Ectodermal cell (in vitro differentiated cells): ENCODE results near the gene FYN.
A peak's percentile ranks its signal among the peaks of the same experiment; 100 is the strongest.

Experiments used
- H3K27ac ChIP-seq: 2 replicates; pipeline ENCODE4 v1.7.0; 2013; ENCODE audit warnings: mild to moderate bottlenecking, low read depth, low read length; ENCODE audit not compliant: insufficient read depth, poor library complexity, severe bottlenecking
- H3K27me3 ChIP-seq: 2 replicates; pipeline ENCODE4 v1.7.0; 2013; ENCODE audit warnings: mild to moderate bottlenecking, low read length; ENCODE audit not compliant: insufficient read depth, control insufficient read depth, poor library complexity, severe bottlenecking
- H3K36me3 ChIP-seq: one replicate; pipeline ENCODE4 v1.7.0; 2013; ENCODE audit warnings: low read length; ENCODE audit not compliant: control insufficient read depth, insufficient read depth
- H3K4me1 ChIP-seq: one replicate; pipeline ENCODE4 v1.7.0; 2013; ENCODE audit warnings: low read length; ENCODE audit not compliant: control insufficient read depth, insufficient read depth
- H3K4me3 ChIP-seq: 2 replicates; pipeline ENCODE4 v1.7.0; 2013; ENCODE audit warnings: low read depth, low read length, control low read depth; ENCODE audit not compliant: insufficient read depth
- H3K9me3 ChIP-seq: 2 replicates; pipeline ENCODE4 v1.7.0; 2013; ENCODE audit warnings: mild to moderate bottlenecking, low read length, moderate library complexity; ENCODE audit not compliant: control insufficient read depth
- WGBS, 2 experiments: methylation state at CpG; one replicate each; pipeline ENCODE4 v1.1.7; 2013; ENCODE audit warnings: missing lambda C conversion rate in 2 of 2; 5-methylcytosine and 5-hydroxymethylcytosine counted together

Gene FYN

GRCh38 chr6:111754423-111754822 is 118.8 kb downstream of the FYN start:
- no peaks in the 10 kb centered on the region for H3K27me3 ChIP-seq
- peaks cover 7% of the 10 kb centered on the region for H3K4me1 ChIP-seq
- H3K9me3 ChIP-seq: no peaks in the 10 kb centered on the region
- H3K27ac ChIP-seq: no peak overlapping the region
- no peak overlapping the region for H3K4me3 ChIP-seq
- no peaks in the 10 kb centered on the region for H3K36me3 ChIP-seq
- 95 to 96% methylated on average over 4 of the region's 4 CpGs for WGBS, 2 experiments

- Histone ChIP-seq H3K9me3 (no peaks in the 10 kb centered on the region), H3K36me3 (no peaks in the 10 kb centered on the region), H3K4me1 (peaks cover 2% of the 10 kb centered on the region), H3K4me3 (no peak overlapping the region), H3K27ac (no peak overlapping the region), H3K27me3 (no peaks in the 10 kb centered on the region)
- 93 to 96% methylated on average over 2 of the region's 2 CpGs for WGBS, 2 experiments
Measured at GRCh38 chr6:111753573-111753972, 119.7 kb downstream of the FYN start.

GRCh38 chr6:111752476-111752875 is 120.8 kb downstream of the FYN start:
- Histone ChIP-seq H3K27me3 (no peaks in the 10 kb centered on the region), H3K4me1 (peaks cover 10% of the 10 kb centered on the region), H3K36me3 (no peaks in the 10 kb centered on the region), H3K4me3 (no peak overlapping the region), H3K27ac (no peak overlapping the region), H3K9me3 (no peaks in the 10 kb centered on the region)

GRCh38 chr6:111750753-111751673 is 122.2 kb downstream of the FYN start:
- no peaks in the 10 kb centered on the region for H3K27me3 ChIP-seq
- 47 to 51% methylated on average over 6 of the region's 6 CpGs for WGBS, 2 experiments
- H3K4me3 ChIP-seq: no peak overlapping the region

GRCh38 chr6:111750153-111750552 is 123.1 kb downstream of the FYN start:
- Histone ChIP-seq H3K9me3 (no peaks in the 10 kb centered on the region), H3K27ac (no peak overlapping the region), H3K36me3 (no peaks in the 10 kb centered on the region), H3K4me1 (peaks cover 21% of the 10 kb centered on the region), H3K27me3 (no peaks in the 10 kb centered on the region), H3K4me3 (no peak overlapping the region)
- 97 to 99% methylated on average over 6 to 7 of the region's 7 CpGs for WGBS, 2 experiments

More at GRCh38 chr6:111750753-111751673, 122.2 kb downstream of the FYN start:
- no peaks in the 10 kb centered on the region for H3K36me3 ChIP-seq
- H3K27ac ChIP-seq: peak overlapping the region; percentile 40
- peaks cover 16% of the 10 kb centered on the region for H3K4me1 ChIP-seq
- no peaks in the 10 kb centered on the region for H3K9me3 ChIP-seq

GRCh38 chr6:111748231-111748647 is 125.0 kb downstream of the FYN start:
- Histone ChIP-seq H3K27ac (no peak overlapping the region), H3K4me1 (peaks cover 32% of the 10 kb centered on the region), H3K27me3 (no peaks in the 10 kb centered on the region), H3K9me3 (no peaks in the 10 kb centered on the region), H3K36me3 (no peaks in the 10 kb centered on the region), H3K4me3 (no peak overlapping the region)
- WGBS, 2 experiments: 94 to 98% methylated on average over 3 of the region's 3 CpGs

- WGBS, 2 experiments: 95 to 98% methylated on average over 3 to 5 of the region's 5 CpGs
Measured at GRCh38 chr6:111747829-111748228, 125.4 kb downstream of the FYN start.

GRCh38 chr6:111747396-111747795 is 125.9 kb downstream of the FYN start:
- no peaks in the 10 kb centered on the region for H3K27me3 ChIP-seq
- WGBS, 2 experiments: 72 to 80% methylated on average over 6 of the region's 6 CpGs
- H3K27ac ChIP-seq: no peak overlapping the region
- no peaks in the 10 kb centered on the region for H3K36me3 ChIP-seq
- H3K9me3 ChIP-seq: no peaks in the 10 kb centered on the region
- no peak overlapping the region for H3K4me3 ChIP-seq
- H3K4me1 ChIP-seq: peaks cover 32% of the 10 kb centered on the region

More at GRCh38 chr6:111747829-111748228, 125.4 kb downstream of the FYN start:
- peaks cover 32% of the 10 kb centered on the region for H3K4me1 ChIP-seq
- H3K27ac ChIP-seq: no peak overlapping the region
- H3K4me3 ChIP-seq: no peak overlapping the region
- H3K9me3 ChIP-seq: no peaks in the 10 kb centered on the region
- no peaks in the 10 kb centered on the region for H3K27me3 ChIP-seq
- no peaks in the 10 kb centered on the region for H3K36me3 ChIP-seq

GRCh38 chr6:111746983-111747382 is 126.3 kb downstream of the FYN start:
- Histone ChIP-seq H3K4me3 (no peak overlapping the region), H3K27ac (no peak overlapping the region), H3K27me3 (no peaks in the 10 kb centered on the region), H3K9me3 (no peaks in the 10 kb centered on the region), H3K4me1 (peaks cover 32% of the 10 kb centered on the region), H3K36me3 (no peaks in the 10 kb centered on the region)

- peaks cover 32% of the 10 kb centered on the region for H3K4me1 ChIP-seq
- no peaks in the 10 kb centered on the region for H3K9me3 ChIP-seq
- no peak overlapping the region for H3K27ac ChIP-seq
- WGBS, 2 experiments: 36 to 47% methylated on average over 1 of the region's 1 CpG
- H3K4me3 ChIP-seq: no peak overlapping the region
- H3K27me3 ChIP-seq: no peaks in the 10 kb centered on the region
- peaks cover 4% of the 10 kb centered on the region for H3K36me3 ChIP-seq
Measured at GRCh38 chr6:111745636-111746035, 127.6 kb downstream of the FYN start.
